SU-DHL-6 (cell line): ENCODE results near the gene RBMS1.

ENCODE experiments used
- CTCF ChIP-seq: fragments of 200-600 bp; sonication (generic); IDR thresholded peaks from one replicate; pipeline ENCODE4 v1.5.1; 2017; ENCODE audit warnings: antibody characterized with exemption, mild to moderate bottlenecking, low read length, moderate library complexity; ENCODE audit not compliant: insufficient read depth, poor library complexity, severe bottlenecking
- EZH2phosphoT487 ChIP-seq: fragments of 200-600 bp; sonication (generic), shearing (Covaris generic); conservative IDR thresholded peaks from 2 replicates; pipeline ENCODE4 v1.6.1; 2018; ENCODE audit warnings: mild to moderate bottlenecking, antibody characterized with exemption, low read length, moderate library complexity, mixed read lengths

DNA sequence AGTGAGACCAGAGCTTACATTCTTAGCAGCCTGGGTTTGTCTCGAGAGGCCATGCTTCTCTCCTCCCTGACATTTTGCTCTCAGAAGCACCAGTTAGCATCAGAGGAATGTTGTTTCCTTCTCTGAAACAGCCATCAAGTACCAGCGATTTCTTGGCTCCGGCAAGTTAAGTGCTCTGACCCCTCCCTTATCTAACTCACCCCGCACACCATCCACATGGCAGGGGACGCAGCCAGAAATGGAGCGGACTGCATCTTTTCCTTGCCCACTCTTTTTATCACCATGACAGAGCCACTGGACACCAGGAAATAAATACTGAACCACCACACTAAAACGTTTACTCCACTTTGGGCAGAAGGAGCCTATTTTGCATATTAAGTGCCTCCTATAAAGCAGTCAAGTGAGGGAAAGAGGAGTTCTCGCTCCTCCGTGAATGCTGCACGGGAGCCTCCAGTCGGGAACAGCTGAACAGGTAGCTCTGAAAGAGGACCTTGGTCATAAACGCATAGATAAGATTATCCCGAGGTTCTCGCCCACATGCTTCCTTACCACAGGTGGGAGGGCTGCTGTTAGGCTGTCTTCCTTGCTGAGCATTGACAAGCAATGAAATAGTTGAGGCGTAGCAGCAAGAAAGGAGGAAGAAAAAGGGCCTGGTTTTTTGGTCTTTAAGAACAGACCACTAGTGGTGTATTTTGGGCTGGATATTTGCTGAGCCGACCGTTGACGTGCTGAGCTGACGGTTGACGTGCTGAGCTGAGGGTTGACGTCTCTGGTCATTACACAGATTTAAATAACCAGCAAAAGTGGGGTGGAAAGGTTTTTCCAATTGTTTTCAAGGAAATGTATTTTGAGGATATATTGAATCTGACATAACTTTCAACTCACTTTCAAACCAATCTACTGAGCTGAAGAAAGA lies 222.2 kb downstream of the RBMS1 start:
- TF ChIP-seq CTCF (no peak), EZH2phosphoT487 (no peak)
